ENCODE data around the gene ITGB3BP.
"Not testable (repeated sequence)": the region's sequence is repeated elsewhere in the genome, so short reads cannot be mapped to it uniquely, and the experiment has no call there.

The ITGB3BP gene

DNA sequence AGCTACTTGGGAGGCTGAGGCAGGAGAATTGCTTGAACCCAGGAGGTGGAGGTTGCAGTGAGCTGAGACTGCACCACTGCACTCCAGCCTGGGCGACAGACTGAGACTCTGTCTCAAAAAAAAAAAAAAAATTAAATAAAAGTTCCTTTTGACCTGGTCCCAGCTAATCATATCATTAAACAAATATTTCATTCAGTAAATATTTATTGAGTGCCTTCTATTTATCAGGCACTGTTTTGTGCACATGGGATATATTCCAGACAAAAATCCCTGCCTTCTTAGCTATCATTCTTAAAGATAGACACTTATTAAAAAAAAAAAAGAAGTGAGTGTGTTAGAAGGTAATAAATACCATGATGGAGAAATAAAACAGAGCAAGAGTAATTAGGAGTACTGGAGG lies 102.3 kb downstream of the ITGB3BP start:
- DNase-seq (ENCODE audit: low read depth in 4 of 4, low spot score in 1 of 4) = not testable (repeated sequence)

DNA sequence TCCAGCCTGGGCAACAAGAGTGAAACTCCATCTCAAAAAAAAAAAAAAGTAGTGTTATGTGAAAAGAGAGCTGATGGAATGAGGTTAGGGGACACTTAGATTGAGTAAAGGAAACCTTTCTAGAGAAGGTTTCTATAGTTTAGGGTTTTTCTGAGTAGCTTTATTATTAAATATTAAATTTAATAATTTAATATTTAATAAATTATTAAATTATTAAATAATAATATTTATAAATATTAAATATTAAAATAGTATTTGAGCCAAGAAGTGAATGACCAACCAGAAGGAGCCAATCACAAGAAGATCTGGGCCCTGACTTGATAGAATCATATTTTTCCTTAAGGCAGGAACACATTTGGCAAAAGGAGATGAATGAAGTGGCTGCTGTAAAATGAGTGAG lies 104.9 kb downstream of the ITGB3BP start:
- no peak for DNase-seq (ENCODE audit: low read depth in 4 of 4, low spot score in 1 of 4)

DNA sequence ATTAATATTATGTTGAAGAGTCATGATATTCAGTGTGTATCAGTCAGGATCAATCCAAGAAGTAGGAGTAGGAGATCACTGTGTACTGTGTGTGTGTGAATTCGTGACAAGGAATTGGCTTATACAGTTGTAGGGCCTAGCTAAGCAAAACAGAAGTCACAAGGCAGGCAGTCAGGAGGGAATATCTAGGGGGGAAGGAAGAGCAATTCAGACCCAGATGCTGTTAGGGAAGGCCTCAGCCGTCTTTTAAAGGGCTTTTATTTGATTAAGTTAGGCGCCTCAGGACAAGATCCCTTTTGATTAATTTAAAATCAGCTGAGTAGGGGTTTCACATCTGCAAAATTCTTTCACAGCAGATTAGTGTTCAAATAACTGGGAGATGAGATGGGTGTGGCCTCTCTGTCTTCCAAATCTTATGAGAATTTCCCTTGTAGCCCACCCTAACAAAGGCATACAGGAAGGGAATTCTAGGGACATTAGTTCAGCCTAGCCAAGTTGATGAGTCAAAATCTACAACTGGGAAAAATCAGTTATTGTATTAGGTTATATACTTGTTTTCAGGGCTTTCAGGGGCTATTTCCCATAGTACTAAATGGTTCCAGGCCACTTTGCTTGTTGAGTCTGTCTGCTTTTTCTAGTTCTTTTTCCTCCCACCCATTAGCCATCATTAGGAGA lies 108.2 kb downstream of the ITGB3BP start:
- no peak for DNase-seq (ENCODE audit: low read depth in 4 of 4, low spot score in 1 of 4)

DNA sequence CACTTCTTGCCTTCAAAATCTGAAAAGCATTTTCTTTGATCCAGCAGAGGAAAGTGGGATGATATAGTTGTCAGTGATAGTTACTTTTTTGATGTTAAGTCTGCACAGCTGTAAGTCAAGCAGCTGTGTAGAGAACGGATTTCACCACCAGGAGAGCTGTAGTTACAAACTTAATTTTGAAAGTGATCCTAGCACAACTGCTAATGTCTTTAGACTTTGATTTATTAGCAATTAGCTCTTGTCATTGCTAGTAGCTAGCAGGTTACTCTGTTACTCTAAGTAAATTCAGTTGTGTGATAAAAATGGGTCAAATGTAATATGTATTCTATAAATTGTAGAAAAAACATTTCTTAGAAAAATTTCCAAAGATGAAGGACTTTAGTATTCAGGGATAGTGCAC lies 109.6 kb downstream of the ITGB3BP start:
- DNase-seq (ENCODE audit: low read depth in 4 of 4, low spot score in 1 of 4) = no peak

DNA sequence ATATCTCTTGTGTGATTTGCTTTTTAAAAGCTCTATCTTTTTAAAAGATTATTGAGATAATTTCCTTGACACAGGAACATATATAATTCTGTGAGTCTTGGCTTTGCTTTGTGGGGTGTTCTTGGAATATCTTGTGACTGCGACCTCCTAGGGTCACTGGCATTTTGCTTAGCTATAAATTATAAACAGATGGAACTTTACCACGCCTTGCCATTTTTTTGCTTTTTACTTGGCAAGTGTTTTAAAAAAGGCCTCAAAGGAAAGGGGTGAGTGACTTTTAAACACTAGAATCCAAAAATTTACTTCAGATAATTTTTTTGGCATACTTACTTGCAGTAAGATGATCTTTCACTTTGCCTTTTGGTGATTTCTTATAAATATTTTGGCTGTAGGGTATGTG lies 112.0 kb downstream of the ITGB3BP start:
- DNase-seq (ENCODE audit: low read depth in 4 of 4, low spot score in 1 of 4) = no peak

DNA sequence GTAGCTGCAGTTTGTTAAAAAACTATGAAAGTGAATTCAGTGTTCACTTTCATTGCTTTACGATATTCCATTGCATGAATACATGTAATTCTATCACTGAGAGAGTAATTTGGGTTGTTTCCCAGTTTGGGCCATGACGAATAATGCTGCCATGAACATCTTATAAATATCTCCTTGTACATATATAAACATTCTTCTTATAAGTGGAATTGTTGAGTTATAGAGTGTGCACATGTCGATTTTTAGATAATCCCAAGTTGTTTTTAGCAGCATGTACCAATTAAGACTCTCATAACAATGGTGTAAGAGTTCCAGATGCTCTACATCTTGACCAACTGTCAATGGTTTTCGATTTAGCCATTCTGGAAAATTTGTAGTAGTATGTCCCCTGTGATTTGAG lies 114.7 kb downstream of the ITGB3BP start:
- no peak for DNase-seq (ENCODE audit: low read depth in 4 of 4, low spot score in 1 of 4)

DNA sequence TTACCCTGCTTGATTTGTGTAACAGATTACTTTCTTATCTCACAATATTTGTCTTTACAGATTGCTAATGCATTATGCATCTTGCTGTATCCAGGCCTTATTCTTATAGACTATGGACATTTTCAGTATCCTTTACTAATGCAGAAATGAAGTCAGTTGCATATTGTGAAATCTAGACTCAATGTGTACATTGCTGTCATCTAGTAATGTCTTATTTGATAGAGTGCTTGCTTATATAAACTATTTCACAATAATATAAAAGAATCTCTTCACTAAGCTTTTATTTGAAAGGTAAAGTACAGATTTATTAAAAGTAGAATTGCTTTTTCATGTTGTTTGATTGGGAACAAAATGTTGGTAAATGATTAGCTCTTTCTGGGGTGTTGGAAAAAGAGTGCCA lies 116.0 kb downstream of the ITGB3BP start:
- no peak for DNase-seq (ENCODE audit: low read depth in 4 of 4, low spot score in 1 of 4)

DNA sequence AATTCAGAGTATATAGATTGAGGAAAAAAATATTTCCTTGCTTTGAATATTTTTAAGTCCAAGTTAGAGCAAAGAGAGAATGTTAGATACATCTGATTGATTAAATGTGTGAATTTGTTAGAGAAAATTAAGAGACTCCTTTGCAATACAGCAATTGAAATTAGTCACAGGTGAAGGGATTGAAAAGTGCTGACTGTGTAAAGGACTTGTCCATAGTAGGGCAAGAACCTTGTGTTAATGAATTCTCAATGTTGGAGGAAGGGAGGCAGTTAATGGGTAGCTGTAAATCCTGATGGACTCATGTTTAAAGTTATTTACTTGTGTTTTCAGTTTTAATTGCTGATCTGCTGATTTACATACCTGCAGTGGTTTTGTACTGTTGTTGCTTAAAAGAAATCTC lies 117.0 kb downstream of the ITGB3BP start:
- DNase-seq (ENCODE audit: low read depth in 4 of 4, low spot score in 1 of 4) = no peak

DNA sequence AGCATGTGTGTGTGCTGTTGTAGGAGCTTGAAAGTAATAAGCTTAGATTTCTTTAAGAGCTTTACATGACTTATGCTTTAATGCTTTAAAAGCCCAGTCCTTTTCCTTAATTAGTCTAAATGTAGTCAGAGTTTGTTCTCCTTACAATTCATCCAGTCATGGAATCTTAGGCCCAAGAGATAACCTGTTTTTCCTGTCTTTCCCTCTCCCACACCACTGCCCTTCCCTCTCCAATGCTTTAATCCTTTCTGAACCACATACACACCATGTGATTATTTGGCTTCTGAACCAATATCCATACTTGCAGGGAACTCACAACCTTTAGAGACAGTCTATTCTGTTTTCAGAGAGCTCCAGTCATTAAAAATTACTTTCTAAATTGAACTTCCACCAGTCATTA lies 118.0 kb downstream of the ITGB3BP start:
- DNase-seq (ENCODE audit: low read depth in 4 of 4, low spot score in 1 of 4) = no peak

DNA sequence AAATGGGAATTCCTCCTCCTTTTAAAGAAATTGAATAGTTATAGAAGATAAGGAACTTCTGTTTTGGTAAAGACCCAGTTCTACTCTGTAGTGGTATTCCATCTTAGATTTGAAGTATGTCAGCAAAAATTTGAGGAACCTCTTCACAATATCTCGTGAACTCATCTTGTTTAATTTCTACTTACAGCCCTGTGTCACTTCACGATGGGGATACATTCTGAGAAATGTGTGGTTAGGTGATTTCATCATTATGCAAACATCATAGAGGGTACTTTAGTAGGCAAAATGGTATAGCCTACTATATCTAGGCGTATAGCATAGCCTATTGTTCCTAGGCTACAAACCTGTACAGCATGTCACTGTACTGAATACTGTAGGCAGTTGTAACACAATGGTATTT lies 119.6 kb downstream of the ITGB3BP start:
- DNase-seq (ENCODE audit: low read depth in 4 of 4, low spot score in 1 of 4) = no peak

DNA sequence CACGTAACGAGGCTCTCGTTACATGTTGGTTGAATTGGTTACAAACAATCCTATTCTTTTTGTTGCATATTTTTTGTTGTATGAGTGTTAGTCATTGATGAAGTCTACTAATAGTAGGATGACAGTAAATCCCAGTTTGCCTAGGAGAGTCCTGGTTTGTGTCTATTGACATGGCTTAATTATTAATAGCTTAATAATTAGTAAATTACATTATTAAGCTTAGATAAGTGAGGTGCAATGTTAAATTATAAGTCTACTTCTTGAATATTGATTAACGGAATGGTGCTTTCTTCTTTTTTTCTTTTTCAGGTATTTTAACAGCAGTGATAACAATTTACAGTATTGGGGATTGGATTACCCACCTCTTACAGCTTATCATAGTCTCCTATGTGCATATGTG lies 121.1 kb downstream of the ITGB3BP start:
- no peak for DNase-seq (ENCODE audit: low read depth in 4 of 4, low spot score in 1 of 4)
